ENCODE results near the gene DHRS7B.
A peak's percentile ranks its signal among the peaks of the same experiment; 100 is the strongest.
"Not testable (repeated sequence)": the region's sequence is repeated elsewhere in the genome, so short reads cannot be mapped to it uniquely, and the experiment has no call there.

Gene DHRS7B, protein sequence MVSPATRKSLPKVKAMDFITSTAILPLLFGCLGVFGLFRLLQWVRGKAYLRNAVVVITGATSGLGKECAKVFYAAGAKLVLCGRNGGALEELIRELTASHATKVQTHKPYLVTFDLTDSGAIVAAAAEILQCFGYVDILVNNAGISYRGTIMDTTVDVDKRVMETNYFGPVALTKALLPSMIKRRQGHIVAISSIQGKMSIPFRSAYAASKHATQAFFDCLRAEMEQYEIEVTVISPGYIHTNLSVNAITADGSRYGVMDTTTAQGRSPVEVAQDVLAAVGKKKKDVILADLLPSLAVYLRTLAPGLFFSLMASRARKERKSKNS

DNA sequence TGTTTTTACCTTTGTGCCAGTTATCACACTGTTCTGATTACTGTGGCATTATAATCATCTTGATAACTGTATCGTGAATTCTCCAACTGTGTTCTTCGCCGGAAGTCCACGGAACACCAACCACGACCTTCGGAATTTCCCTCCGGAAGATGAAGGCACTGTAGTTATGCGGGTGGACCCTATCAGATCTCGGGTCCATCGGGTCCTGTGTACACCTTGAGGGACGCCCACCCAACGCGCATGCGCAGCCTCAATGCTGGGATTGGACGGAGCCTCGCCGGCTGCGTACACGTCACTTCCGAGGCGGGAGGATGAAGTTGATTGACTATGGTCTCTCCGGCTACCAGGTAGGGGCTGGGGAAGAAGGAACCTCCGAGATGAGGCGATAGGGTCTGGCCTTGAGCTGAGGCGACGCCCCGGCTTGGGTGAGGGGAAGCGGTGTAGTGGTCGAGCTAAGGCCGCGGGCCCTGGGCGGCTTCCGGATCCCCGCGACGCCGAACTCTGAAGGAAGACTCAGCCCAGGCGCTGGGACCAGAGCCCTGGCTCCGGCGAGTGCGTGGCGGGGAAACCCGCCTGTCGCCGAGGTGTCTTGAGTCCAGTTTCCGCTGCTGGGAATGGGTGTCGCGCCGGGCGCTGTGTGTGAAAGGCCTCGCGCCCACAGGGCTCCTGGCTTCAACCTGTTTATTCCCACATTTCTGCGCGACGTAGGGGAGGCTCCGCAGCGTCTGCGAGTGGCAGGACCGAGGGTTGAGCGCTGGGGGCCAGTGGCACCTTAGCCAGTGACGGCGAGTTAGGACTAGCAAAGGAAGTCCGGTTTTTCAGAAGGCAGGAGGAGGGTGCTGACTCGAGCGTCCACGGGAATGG lies at the start of gene DHRS7B:
DHRS7B (plus strand) TSS at position 320 of the 864 bp plus-strand sequence; CDS start at position 328, 8 bp downstream.
- peak; percentile 97 for DNase-seq (ENCODE audit: low read depth in 2 of 2)

DNA sequence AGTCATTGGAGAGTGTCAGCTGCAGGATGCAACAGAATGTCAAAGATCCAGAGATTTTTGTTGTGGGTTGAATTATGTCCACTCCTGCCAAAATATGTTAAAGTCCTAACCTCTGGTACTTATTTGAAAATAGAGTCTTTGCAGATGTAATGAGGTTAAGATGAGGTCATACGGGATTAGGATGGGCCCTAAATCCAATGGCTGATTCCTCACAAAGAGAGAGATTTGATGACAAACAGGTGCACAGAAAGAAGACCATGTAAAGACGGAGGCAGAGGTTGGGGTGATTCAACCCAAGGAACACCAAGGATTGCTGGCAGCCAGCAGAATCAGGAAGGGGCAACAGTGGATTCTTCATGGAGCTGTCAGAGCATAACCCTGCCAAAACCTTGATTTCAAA lies 49.5 kb upstream of the DHRS7B start:
- DNase-seq (ENCODE audit: low read depth in 2 of 2) = no peak

GRCh38 chr17:21078016-21078780 lies 48.6 kb upstream of the DHRS7B start:
- no peak for DNase-seq (ENCODE audit: low read depth in 2 of 2)

DNA sequence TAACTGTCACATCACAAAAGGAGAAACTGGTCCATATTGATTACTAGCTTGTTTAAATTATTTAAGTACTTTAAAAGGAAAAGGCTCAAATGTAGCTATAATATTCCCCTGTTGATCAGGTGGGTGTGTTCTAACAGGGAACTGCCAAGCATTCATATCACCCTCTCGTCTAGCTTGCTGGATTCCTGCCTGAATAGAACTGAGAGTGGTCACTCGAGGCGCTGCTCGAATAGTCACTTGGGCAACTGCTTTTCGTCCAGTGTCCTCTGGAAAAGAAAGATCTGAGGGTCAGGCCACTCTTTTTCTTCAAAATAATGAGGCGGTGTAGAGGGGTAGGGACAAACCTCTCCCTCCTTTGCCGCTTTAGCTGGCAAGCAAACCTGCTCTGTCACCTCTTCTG lies 47.6 kb upstream of the DHRS7B start:
- DNase-seq (ENCODE audit: low read depth in 2 of 2) = no peak

- DNase-seq (ENCODE audit: low read depth in 2 of 2) = no peak
Observed at GRCh38 chr17:21082001-21082436, 44.7 kb upstream of the DHRS7B start.

- not testable (repeated sequence) for DNase-seq (ENCODE audit: low read depth in 2 of 2)
Observed at GRCh38 chr17:21085280-21085679, 41.5 kb upstream of the DHRS7B start.

DNA sequence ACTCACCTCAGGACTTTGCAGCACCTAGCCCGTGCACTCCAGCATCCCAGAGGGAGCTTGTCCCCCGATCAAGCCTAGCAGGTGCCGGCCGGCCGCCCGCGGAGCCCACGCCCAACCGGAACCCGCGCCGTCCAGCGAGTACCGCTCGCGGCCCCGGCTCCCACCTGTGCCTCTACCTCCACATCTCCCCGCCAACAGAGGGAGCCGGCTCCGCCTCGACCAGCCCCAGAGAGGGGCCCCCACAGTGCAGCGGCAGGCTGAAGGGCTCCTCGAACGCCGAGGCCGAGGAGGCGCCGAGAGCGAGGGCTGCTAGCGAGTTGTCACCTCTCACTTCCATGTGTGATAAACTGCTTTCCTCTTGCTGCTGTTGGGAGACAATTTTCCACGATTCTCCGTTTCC lies 41.1 kb upstream of the DHRS7B start:
- no peak for DNase-seq (ENCODE audit: low read depth in 2 of 2)

GRCh38 chr17:21089145-21089544 lies 37.6 kb upstream of the DHRS7B start:
- no peak for DNase-seq (ENCODE audit: low read depth in 2 of 2)

GRCh38 chr17:21089933-21090901 lies 36.5 kb upstream of the DHRS7B start:
- DNase-seq (ENCODE audit: low read depth in 2 of 2) = no peak

DNA sequence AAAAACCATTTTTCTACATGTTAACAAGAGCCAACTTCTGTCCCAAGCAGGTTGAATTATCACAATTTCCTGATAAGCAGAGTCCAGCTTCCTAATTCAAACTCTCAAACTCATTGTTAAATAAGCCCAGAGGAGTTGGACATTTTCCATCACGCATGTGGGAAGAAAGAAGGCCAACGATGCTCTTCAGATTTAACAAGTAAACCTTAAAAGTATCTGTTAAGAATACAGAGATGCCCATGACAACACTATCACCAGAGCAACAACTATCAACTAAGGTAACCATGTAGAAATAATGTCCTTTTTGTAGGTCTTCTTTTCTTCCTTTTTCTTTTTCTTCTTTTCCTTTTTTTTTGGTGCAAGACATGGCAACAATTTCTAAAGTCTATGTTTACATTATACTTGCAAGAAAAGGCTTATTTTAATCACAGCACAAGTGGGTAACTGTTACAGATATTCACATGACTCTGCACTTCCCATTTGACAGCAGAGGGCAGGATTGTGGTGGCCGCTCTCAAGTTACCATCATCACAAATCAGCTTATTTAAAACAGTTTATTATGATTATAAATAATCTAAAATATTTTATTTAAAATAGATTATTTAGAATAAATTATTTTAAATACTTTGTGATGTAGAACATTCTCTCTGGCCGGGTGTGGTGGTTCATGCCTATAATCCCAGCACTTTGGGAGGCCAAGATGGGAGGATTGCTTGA lies 35.7 kb upstream of the DHRS7B start:
- no peak for DNase-seq (ENCODE audit: low read depth in 2 of 2)

GRCh38 chr17:21094298-21094704 lies 32.5 kb upstream of the DHRS7B start:
- no peak for DNase-seq (ENCODE audit: low read depth in 2 of 2)

- no peak for DNase-seq (ENCODE audit: low read depth in 2 of 2)
Observed at GRCh38 chr17:21095735-21096134, 31.0 kb upstream of the DHRS7B start.

DNA sequence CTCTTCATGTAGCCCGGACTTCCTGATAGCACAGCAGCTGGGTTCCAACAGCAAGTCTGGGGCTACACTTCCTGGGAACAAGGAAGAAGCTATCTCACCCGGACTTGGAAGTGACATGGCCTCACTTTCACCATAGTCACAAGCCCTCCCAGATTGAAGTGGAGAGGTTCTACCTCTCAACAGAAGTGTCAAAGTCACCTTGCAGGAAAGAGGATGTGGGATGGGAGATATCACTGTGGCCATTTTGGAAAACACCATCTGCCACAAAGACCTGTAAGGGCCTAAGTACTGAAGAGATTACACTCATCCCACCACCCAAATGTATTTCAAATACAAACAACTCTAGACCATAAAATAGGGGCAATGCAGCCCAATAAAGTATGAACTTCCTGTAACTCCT lies 29.9 kb upstream of the DHRS7B start:
- DNase-seq (ENCODE audit: low read depth in 2 of 2) = no peak

- DNase-seq (ENCODE audit: low read depth in 2 of 2) = peak; percentile 55 to 72
Observed at GRCh38 chr17:21098934-21099689, 27.7 kb upstream of the DHRS7B start.

- DNase-seq (ENCODE audit: low read depth in 2 of 2) = no peak
Observed at GRCh38 chr17:21100636-21101035, 26.1 kb upstream of the DHRS7B start.

GRCh38 chr17:21104608-21105007 lies 22.2 kb upstream of the DHRS7B start:
- DNase-seq (ENCODE audit: low read depth in 2 of 2) = no peak

DNA sequence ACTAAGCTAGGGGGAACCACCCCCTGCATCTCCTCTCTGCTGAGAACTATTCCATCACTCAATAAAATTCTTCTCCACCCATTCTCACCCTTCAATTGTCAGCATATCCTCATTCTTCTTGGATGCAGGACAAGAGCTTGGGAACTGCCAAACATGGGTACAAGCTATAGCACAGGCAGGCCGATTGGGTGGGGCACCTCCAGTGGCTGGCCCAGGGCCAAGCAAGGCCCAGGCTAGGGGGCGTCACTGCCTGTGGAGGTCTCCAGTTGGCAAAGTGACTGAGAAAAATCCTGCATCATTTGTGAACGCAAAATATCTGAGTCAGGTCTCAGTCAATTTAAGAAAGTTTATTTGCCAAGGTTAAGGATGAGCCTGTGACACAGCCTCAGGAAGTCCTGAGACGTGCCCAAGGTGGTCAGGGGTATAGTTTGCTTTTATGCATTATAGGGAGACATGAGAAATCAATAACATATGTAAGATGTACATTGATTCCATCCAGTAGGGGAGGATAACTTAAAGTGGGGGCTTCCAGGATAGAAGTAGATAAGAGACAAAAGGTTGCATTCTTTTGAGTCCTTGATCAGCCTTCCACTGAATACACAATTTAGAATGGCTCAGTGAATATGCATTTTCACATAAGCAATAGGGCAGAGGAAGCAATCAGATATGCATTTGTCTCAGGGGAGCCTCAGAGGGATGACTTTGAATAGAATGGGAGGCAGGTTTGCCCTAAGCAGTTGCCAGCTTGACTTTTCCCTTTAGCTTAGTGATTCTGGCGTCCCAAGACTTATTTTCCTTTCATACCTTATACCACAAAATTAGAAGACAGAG lies 21.5 kb upstream of the DHRS7B start:
- DNase-seq (ENCODE audit: low read depth in 2 of 2) = no peak

DNA sequence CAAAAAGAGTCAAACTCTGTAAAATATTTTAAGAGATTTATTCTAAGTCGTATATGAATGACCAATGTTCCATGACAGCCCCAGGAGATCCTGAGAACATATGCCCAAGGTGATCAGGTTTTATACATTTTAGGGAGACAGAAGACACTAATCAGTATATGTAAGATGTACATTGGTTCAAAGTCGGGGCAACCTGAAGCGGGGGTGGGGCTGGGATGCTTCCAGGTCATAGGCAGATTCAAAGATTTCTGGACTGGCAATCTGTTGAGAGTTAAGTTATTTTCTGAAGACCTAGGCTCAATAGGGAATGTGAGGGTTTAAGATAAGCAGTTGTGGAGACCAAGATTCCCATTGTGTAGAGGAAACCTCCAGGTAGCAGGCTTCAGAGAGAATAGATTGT lies 20.4 kb upstream of the DHRS7B start:
- no peak for DNase-seq (ENCODE audit: low read depth in 2 of 2)
